ENCODE data around the gene DNAH8. TPM values are rescaled to one million over a fixed set of nuclear protein-coding genes. Genes with fewer than 3 reads are reported as not detected.

DNAH8 gene
- total RNA-seq, 4 donors from 2014 or later = under 0.01 TPM; not detected in 3

DNA sequence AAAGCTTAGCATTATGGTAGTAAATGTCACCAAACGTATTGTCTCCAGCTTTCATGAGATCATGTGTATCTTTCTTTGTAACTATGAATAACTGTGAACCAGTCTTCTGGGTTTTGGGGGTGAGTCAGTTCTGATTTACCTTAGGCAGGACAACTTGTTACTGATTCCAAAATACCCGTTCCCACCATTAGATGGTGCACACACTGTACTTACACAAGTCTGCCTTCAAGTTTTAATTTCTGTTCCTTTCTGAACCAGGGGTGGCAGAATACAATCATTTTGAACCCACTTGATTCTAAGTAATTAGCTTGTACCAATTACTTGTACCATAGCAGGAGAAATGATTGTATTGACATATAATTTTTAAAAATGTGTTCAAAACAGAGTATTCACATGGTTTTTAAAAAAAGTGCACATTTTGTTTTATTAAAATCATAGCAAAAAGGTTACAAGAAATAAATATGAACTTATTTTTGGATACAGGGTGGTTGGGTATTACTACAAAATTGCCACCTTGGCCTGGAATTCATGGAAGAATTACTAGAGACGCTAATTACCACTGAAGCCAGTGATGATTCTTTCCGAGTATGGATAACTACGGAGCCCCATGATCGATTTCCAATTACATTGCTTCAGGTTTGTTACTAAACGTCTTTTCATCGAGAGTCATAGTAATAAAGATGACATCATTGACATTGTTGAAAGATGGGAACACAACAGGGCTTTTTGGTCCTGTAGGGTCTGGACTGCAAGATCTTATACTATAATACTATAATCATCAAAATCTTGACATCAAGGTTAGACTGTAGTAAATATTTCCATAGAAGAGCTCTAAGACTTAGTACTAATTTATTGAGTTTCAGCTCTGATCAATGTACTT lies 258.3 kb downstream of the DNAH8 start:
- no peak overlapping the region for H3K4me3 ChIP-seq
- intact Hi-C loops (cut with DNase I) = loop anchor here (5.0 kb wide), 1 partner anchor 334 kb away; no protein-coding TSS in a partner anchor
- peaks cover 0 to 21% (median 0%) of the 10 kb centered on the region in 4 donors for H3K27me3 ChIP-seq
- H3K36me3 ChIP-seq = no peaks in the 10 kb centered on the region
- DNase-seq (ENCODE audit: extremely low spot score) = no peak
- 68% methylated on average over 8 of the region's 8 CpGs for WGBS
- H3K4me1 ChIP-seq = peaks cover 0 to 4% (median 0%) of the 10 kb centered on the region in 4 donors
- H3K27ac ChIP-seq (replicated peaks in 1 of 4) = no peak overlapping the region
- H3K9me3 ChIP-seq = no peaks in the 10 kb centered on the region
- TF ChIP-seq CTCF (IDR thresholded peaks at IDR 0.05) (peak; percentile 42 to 55 (median 44)), POLR2AphosphoS5 (IDR thresholded peaks at IDR 0.05) (no peak)

DNA sequence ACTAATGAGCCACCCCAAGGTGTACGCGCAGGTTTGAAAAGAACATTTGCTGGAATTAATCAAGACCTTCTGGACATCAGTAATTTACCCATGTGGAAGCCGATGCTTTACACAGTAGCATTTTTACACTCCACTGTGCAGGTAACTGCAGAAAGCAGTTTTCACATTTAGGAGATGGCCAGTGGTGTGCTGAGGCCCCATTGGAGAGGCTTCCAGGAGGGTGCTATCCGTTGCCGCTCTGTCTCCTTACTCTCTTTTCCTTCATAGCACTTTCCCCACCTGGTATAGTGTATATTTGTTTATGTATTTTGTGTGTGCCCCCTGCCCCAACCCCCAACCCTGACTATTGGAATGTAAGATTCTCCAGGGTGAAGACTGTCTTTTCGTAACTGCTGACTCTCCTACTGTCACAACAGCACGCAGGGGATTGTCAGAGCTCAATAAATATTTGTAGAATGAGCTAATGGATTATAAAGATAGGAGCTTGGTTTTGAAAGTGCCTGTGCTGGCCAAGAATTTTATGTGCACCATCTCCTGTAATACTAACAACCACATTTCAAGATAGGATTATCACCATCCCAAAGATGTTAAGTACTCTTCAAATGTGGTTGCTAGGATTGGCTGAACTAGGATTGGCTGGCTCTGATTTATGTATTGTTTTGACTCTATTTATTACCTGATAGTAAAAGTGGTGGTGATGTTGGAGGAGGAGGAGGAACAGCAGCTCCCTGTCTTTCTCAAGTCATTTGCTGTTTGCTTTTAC lies 259.5 kb downstream of the DNAH8 start:
- Histone ChIP-seq H3K36me3 (no peaks in the 10 kb centered on the region), H3K4me1 (peaks cover 0 to 4% (median 0%) of the 10 kb centered on the region in 4 donors), H3K27me3 (peaks cover 0 to 29% (median 0%) of the 10 kb centered on the region in 4 donors), H3K9me3 (no peaks in the 10 kb centered on the region), H3K27ac (replicated peaks in 1 of 4) (no peak overlapping the region), H3K4me3 (no peak overlapping the region)
- no peak for TF ChIP-seq POLR2AphosphoS5 (IDR thresholded peaks at IDR 0.05)
- TF ChIP-seq EP300 (IDR thresholded peaks at IDR 0.05) = no peak
- no peak for TF ChIP-seq CTCF (IDR thresholded peaks at IDR 0.05)
- TF ChIP-seq POLR2A (IDR thresholded peaks at IDR 0.05; ENCODE audit: low read depth) = no peak
- DNase-seq (ENCODE audit: extremely low spot score) = no peak
- intact Hi-C loops (cut with DNase I) = loop anchor here (5.0 kb wide), 1 partner anchor 333 kb away; no protein-coding TSS in a partner anchor
- WGBS = 59% methylated on average over 7 of the region's 7 CpGs

DNA sequence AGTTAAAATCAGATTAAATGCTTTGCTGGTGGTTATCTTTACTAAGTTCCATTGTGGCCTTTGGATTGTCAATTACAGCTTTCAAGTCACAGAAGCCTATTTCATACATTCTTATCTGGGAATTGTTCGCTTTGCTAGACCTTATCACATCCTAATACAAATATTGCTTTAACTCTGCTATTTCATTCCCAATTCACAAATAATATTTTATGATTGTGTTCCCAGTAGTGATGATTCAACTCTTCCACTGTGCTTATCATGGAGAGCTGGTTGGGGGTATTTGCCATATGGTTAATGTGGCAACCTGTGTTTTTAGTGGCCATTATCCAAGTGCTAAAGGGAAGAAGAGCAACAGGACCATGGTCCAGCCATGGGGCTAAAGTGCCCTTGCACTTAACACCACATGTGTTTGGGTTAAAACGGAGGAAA lies 260.5 kb downstream of the DNAH8 start:
- intact Hi-C loops (cut with DNase I) = no loop called here
- no peaks in the 10 kb centered on the region for H3K36me3 ChIP-seq

GRCh38 chr6:38976051-38976450 lies 260.9 kb downstream of the DNAH8 start:
- no peak overlapping the region for H3K27ac ChIP-seq (replicated peaks in 1 of 4)
- H3K4me3 ChIP-seq = no peak overlapping the region
- intact Hi-C loops (cut with DNase I) = no loop called here

More for the DNA sequence above, 260.5 kb downstream of the DNAH8 start:
- DNase-seq (ENCODE audit: extremely low spot score) = no peak
- 83% methylated on average over 2 of the region's 2 CpGs for WGBS
- Histone ChIP-seq H3K4me3 (no peak overlapping the region), H3K4me1 (peaks cover 0 to 4% (median 0%) of the 10 kb centered on the region in 4 donors), H3K9me3 (no peaks in the 10 kb centered on the region), H3K27me3 (peaks cover 0 to 34% (median 0%) of the 10 kb centered on the region in 4 donors), H3K27ac (replicated peaks in 1 of 4) (no peak overlapping the region)
- TF ChIP-seq POLR2AphosphoS5 (IDR thresholded peaks at IDR 0.05) (no peak), EP300 (IDR thresholded peaks at IDR 0.05) (no peak), POLR2A (IDR thresholded peaks at IDR 0.05; ENCODE audit: low read depth) (no peak), CTCF (IDR thresholded peaks at IDR 0.05) (no peak)

More at GRCh38 chr6:38976051-38976450, 260.9 kb downstream of the DNAH8 start:
- H3K27me3 ChIP-seq = peaks cover 0 to 34% (median 0%) of the 10 kb centered on the region in 4 donors
- TF ChIP-seq CTCF (IDR thresholded peaks at IDR 0.05) (no peak), POLR2A (IDR thresholded peaks at IDR 0.05; ENCODE audit: low read depth) (no peak), POLR2AphosphoS5 (IDR thresholded peaks at IDR 0.05) (no peak), EP300 (IDR thresholded peaks at IDR 0.05) (no peak)
- DNase-seq (ENCODE audit: extremely low spot score) = no peak
- WGBS = 70% methylated on average over 3 of the region's 3 CpGs
- no peaks in the 10 kb centered on the region for H3K9me3 ChIP-seq
- H3K4me1 ChIP-seq = peaks cover 0 to 4% (median 0%) of the 10 kb centered on the region in 4 donors
- H3K36me3 ChIP-seq = no peaks in the 10 kb centered on the region

Measured in esophagus muscularis mucosa (tissue), 4 donors.